ENCODE measurements around the gene PDCD5.
"Not testable (repeated sequence)": the region's sequence is repeated elsewhere in the genome, so short reads cannot be mapped to it uniquely, and the experiment has no call there.

Gene PDCD5

DNA sequence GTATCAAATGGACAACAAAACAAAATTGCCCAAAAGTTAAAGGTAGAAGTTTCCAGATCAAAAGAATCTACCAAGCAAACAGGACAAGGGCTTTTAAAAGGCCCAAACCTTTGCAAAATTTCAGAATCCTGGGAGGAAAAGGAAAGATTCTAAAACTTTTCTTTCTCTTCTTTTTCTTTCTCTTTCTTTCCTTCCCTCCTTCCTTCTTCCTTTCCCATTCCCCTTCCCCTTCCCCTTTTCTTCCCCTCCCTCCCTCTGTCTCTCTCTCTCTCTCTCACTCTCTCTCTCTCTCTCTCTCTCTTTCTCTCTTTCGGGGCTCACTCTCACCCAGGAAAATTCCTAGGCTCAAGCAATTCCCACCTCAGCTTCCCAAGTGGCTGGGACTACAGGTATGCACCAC is 4.2 kb upstream of the PDCD5 start:
- DNase-seq (ENCODE audit: low read depth in 2 of 2) = no peak

DNA sequence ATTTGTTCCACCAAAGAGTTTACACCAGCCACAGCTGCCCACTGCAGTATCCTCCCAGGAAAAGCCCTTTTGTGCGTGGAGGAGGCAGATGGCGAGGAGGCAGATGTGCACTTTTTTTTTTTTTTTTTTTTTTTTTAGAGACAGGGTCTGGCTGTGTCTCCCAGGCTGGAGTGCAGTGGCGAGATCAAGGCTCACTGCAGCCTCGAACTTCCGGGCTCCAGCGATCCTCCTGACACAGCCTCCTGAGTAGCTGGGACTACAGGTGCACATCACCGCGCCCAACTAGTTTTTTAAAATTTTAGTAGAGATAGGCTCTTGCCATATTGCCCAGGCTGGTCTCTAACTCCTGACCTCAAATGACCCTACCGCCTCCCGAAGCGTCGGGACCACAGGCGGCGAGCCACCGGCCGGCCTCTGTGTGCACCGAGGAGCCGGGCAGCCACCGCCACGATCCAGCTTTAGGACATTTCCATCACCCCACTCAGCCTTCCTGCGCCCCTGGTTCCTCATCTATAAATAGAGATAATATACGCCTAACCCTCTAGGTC is 563 bp upstream of the PDCD5 start:
- DNase-seq (ENCODE audit: low read depth in 2 of 2) = no peak

DNA sequence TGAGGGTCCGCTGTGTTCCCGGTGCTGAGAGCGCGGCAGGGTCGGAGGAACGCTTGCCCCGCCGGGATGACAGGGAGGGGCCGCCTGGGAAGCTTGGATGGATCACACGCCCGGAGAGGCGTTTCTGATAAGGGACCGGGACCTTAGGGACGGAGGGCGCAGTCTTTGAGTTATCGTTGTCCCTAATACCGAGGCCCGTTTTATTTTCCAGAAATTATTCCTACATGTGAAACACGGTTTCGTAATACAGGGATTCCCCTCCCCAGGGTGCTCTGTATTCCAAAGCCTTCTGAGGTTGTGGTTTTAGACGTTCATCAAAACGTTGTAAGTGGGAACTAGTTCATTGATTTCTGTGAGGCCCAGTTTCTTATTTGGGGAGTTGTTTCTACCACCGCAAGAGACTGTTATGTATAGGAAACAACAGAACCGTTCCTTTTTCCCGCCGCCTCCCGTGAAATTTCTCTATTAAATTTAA is 752 bp downstream of the PDCD5 start:
- DNase-seq (ENCODE audit: low read depth in 2 of 2) = no peak

DNA sequence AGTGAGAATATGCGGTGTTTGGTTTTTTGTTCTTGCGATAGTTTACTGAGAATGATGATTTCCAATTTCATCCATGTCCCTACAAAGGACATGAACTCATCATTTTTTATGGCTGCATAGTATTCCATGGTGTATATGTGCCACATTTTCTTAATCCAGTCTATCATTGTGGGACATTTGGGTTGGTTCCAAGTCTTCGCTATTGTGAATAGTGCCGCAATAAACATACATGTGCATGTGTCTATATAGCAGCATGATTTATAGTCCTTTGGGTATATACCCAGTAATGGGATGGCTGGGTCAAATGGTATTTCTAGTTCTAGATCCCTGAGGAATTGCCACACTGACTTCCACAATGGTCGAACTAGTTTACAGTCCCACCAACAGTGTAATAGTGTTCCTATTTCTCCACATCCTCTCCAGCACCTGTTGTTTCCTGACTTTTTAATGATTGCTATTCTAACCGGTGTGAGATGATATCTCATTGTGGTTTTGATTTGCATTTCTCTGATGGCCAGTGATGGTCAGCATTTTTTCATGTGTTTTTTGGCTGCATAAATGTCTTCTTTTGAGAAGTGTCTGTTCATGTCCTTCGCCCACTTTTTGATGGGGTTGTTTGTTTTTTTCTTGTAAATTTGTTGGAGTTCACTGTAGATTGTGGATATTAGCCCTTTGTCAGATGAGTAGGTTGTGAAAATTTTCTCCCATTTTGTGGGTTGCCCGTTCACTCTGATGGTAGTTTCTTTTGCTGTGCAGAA is 6.9 kb downstream of the PDCD5 start:
- DNase-seq (ENCODE audit: low read depth in 2 of 2) = not testable (repeated sequence)

DNA sequence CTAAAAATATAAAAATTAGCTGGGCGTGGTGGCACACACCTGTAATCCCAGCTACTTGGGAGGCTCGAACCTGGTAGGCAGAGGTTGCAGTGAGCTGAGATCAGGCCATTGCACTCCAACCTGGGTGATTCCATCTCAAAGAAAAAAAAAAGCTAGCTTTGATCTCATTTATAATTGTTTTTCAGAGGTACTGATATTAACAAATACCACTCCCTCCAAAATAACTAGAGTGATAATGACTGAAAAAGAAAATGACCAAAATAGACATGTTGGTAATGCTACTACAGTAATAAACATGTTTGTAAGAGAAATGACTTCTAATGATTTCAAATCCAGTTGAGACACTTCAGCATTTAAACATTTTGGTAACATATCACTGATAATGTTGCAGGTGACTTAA is 13.0 kb downstream of the PDCD5 start:
- no peak for DNase-seq (ENCODE audit: low read depth in 2 of 2)

DNA sequence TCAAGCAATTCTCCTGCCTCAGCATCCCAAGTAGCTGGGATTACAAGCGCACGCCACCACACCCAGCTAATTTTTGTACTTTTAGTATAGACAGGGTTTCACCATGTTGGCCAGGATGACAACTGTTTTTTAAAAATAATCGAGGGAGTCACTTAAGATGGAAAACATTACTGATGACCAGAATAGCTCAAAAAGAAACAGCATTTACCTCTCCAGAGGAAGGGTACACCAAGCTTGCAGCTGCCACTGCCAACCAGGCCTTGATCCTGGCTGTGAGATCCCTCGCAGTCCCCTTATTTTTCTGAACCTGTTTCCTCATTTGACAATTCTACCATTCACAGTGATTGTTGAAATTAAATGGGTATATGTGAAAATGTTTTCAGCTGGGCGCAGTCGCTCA is 14.5 kb downstream of the PDCD5 start:
- no peak for DNase-seq (ENCODE audit: low read depth in 2 of 2)

DNA sequence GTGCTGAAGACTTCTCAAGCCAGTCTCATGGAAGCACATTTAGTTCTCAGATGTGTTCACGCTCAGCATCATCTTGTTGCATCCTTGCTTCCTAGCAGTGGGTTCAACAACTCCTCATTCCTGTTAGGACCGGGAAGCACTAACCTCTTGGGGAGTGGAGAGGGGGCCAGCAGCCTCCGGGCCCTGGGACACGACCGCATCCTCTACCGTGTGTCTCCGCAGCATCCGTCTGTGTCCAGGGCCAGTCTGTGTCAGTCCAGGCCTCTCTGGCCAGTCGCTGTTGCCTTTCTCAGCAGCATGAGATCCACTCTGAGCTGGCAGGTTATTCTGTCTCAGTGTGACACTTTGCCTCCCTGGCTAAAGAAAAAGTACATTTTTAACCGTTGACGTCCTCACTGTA is 17.0 kb downstream of the PDCD5 start:
- no peak for DNase-seq (ENCODE audit: low read depth in 2 of 2)

DNA sequence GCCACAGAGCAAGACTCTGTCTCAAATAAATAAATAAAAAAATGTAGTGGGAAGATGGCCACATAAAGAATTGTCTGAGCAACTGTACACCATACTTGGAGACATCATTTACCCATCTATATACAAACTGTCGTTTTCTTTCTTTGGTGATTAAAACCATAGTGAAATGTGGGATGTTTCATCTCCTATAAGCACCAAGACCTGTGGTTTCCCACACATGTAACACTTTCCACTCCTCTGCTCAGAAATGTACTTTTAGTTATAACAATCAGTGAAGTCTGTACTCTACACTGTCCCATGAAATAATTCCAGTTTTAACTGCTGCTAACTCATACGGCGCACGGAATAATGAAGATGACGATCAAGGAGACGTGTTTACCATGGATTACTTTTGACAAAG is 18.3 kb downstream of the PDCD5 start:
- no peak for DNase-seq (ENCODE audit: low read depth in 2 of 2)

DNA sequence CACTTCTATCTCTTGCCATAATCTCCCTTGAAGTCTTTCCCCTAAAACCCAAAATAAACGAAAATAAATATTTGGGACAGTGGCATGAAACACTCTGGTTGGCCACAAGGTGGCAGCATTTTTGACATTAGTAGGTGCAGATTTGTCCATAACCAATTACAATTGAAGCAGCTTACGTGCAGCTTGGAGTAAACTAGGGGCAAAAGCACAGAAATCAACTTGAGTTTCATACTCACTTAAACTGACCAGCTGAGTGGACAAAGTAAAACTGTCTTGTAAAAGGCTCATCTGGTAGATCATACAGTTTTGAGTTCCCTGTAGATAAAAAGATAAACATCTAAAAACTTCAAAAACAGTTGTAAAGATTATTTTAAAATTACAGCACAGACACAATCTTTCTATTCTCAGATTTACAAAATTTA is 18.8 kb downstream of the PDCD5 start:
- peak; percentile 10 to 12 for DNase-seq (ENCODE audit: low read depth in 2 of 2)

DNA sequence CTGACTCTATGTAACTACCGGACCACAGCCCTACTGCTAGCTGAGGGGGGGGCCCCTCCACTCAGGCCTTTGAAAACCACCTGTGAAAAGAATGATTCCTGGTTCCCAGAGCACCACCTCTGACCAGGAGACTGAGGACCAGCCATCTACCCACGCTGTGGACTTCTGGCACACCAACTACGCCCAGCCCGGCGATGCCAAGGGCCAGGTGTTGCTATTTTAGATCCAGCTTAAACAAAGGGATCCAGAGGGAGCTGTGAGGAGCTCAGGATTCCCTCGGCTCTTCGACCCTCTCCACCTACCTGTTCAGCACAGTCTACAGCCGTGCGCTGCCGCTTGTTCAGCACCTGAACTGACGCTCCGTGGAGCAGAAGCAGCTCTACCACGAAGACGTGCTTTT is 23.0 kb downstream of the PDCD5 start:
- no peak for DNase-seq (ENCODE audit: low read depth in 2 of 2)

DNA sequence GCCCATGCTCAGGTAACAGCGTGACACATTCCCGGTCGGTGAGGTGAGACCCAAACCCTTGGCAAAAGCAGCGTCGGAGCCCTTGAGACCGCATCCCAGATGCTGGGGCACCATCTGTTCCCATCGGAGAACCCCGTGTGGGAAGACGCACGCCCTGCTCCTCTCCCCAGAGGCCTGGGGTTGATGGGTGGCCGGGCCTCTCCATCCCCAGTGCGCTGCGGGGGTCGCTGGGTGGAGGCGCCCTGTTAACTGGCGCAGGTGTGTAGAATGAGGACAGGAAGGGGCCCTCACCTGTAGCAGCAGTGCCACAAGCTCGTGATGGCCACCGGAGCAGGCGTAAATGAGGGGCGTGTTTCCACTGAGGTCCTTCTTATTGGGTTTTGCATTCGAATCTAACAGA is 24.6 kb downstream of the PDCD5 start:
- no peak for DNase-seq (ENCODE audit: low read depth in 2 of 2)

DNA sequence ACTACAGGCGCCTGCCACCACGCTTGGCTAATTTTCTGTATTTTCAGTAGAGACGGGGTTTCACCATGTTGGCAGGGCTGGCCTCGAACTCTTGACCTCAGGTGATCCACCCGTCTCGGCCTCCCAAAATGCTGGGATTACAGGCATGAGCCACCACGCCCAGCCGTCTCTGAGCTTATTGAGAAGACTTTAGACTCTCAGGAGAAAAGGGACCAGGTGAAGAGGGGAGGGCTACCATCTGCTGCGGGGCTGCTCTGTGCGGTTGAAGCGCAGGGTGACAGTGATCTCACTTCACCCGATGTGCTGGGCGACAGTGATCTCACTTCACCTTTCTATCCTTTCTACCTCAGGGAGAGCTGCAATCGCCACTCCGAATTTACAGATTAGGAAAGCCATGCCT is 25.3 kb downstream of the PDCD5 start:
- DNase-seq (ENCODE audit: low read depth in 2 of 2) = no peak

DNA sequence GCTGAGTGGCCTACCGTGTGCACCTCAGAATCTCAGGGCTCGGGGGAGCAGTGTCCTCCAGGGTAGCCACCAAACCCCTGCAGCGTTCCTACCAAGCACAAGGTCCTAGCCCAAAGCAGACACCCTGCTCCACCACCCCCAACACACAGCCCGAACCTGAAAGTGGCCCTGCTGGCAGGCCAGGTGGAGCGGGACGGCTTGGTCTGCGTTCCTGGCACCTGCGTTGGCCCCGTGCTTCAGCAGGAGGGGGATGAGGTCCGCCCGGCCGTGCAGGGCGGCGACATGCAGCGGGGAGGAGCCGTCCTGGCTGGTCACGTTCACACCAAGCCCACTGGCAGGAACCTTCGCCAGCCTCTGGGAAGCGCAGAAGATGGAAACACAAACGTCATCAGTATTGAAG is 26.5 kb downstream of the PDCD5 start:
- no peak for DNase-seq (ENCODE audit: low read depth in 2 of 2)

DNA sequence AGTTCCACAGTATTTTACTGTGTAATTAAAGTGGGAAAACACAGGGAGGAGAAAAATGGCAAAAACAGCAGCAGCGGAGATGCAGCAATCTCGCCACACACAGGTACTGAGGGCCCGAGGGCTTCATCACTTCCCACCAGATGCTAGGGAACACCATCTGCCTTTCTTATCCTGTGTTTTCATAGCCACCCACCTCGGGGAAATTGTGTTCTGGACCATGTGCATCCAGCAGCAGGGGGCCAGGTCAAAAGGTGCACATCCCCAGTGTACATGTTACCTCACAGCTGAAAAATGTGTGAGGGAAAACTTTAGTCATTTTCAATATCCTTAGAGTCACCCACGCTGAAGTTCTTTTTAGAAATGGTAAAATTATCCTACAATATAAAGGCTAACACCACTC is 30.2 kb downstream of the PDCD5 start:
- no peak for DNase-seq (ENCODE audit: low read depth in 2 of 2)

DNA sequence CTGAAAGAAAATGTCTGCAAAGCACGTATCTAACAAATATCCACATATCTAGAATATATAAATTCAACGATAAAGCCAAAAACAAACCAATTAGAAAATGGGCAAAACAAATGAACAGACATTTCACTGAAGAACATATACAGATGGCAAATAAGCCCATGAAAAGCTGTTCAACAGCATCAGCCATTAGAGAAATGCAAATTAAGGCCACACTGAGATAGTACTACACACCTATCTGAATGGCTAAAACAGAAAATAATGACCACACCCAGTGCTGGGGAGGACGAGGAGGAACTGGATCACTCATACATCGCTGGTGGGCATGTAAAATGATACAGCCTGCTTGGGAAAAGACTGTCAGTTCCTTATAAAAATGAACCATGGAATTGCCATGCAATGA is 32.0 kb downstream of the PDCD5 start:
- DNase-seq (ENCODE audit: low read depth in 2 of 2) = no peak

DNA sequence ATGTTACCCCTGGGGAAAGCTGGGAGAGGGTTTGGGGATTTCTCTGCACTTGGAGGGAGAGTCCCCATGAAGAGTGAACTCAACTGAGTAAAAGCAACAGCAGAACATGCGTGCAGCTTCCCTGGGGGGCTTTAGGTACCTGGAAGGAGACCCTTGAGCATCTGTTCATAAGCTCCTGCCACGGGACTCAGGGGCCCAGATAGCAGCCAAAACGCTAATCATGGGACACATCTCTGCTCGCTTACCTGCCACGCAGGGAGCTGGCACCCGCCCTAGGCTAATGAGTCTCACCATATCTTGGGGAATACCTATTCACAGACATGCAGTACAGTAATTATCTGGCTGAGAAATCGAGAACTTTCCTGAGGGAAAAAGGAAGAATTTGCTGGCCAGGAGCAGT is 33.9 kb downstream of the PDCD5 start:
- DNase-seq (ENCODE audit: low read depth in 2 of 2) = no peak

DNA sequence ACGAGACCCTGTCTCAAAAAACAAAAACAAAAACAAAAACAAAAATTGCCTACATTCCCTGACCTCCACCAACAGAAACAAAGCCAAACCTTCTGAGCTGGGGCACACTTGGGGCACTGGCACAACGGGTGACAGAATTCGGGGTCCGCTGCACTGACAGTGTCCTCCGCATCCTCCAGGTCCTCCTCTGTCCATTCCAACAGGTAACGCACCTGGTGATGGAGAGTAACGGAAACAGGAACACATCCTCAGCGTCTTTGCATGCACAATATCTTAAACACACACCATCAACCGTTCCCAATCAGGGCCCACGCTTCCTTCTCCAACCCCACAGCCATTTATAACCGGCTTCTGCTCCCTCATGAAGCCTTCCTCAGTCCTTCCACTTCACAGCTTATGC is 34.6 kb downstream of the PDCD5 start:
- DNase-seq (ENCODE audit: low read depth in 2 of 2) = no peak

DNA sequence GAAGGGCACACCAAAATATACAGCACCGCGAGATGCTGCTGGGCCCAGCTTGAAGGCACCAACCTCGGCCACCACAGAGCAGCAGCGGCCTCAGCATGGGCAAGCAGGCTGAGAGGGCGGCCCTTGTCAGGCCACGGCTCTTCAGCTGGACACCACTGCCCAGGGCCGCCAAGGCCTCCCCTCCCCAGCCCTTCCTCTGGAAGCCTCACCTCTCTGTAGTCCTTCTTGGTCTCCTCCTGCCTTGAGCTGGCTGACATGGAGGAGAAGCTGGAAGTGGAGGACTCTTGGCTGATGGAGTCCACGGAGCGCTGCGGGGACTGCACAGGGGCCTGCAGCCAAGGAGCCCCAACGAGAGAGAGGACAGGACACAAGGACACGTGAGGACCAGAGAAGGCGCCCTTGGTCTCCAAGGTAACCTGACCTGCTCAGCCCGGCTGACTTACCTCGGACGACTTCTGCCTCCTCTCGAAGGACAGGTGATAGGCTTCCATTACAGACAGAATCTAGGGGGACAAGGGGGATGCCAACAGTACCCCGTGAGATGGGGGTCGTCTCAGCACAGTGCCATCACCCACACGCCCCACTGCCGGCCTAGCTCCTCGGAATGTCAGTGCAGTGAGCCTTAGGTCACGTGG is 38.2 kb downstream of the PDCD5 start:
- DNase-seq (ENCODE audit: low read depth in 2 of 2) = no peak

DNA sequence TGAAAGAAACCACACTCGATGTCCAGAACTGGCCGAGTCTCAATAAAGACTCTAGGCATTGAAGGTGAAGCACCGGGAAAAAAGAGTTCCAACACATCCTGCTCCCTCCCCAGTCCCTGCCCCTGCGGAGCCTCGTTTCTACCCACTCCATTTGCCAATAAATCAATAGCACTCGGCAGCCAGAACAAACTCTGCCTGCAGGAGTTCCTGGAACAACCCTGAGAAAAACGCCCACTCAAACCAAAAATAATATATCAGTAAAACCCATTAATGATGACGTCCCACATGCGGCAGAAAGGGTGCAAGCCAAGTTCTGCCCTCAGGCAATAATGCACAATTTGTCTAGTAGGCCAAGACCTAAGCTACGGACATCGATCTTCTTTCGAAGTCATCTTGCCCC is 41.0 kb downstream of the PDCD5 start:
- no peak for DNase-seq (ENCODE audit: low read depth in 2 of 2)

DNA sequence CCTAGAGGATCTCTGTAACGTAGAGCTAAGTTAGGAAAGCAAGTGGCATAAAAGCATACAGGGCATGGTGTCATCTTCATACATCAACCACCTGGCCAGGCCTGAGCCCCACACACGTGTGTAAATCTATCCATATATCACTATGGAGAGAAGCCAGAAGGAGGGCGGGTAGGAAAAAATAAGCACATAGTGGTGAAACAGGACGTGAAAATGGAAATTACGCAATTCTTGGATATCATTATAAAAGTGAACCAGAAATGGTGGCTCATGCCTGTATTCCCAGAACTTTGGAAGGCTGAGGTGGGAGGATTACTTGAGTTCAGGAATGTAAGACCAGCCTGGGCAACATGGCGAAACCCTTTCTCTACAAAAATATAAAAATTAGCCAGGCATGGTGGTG is 43.4 kb downstream of the PDCD5 start:
- no peak for DNase-seq (ENCODE audit: low read depth in 2 of 2)

DNA sequence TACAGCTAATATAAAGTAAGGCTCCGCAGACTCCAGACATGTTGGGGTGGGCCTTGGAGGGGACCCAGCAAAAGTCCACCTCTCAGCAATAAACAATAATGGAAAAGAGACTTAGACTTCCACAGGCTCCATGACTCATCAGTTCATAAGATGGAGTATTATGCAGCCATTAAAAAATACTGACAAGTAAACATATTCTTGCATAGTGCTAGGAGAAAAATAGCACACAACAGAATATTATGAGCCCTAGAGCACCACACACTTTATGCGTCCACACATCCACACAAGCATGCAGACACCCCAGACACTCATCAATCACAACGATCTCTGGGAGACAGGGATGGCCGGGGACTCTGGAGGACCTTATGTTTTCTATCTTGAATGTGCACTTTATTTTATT is 46.0 kb downstream of the PDCD5 start:
- no peak for DNase-seq (ENCODE audit: low read depth in 2 of 2)

DNA sequence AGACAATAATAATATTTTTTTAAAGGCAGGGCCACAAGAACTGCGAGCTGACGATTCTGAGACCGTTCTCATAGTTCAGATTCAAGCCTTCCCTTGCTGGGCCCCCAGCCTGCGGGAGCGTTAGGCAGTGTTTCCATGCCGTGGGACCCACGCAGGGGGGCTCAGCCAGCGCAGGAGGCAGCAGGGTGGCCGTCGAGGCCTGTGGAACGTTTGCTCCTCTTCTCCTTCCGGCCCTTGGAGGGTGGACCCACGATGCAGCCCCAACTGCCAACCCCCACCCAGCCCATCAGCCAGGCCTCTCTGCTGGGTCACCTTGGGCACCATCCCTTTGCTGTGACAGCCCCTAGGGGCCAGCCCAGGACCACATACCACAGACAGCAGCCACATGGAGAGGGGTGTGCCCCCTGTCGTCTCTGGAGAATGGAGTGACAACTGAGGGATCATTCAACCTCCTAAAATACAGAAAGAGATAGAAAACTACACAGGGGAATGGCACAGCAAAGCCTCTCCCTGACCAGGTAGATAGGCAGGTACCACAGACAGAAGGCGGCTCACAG is 46.8 kb downstream of the PDCD5 start:
- no peak for DNase-seq (ENCODE audit: low read depth in 2 of 2)

DNA sequence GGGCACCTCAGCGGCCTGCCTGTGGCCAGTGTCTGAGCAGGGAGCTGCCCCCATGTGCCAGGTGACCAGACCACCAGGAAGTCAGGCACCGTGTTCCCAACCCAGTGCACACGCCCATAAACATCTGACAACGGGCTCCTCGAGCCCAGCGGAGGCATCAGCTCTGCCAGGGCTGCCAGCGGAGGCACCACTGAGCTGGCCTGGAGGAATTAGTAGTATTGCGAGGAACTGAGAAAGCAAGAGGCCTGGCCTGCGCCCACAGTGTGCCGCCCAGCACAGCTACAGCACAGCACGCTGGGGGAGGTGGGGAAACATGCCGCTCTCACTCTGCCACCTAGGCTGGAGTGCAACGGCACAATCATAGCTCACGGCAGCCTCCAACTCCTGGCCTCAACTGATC is 49.3 kb downstream of the PDCD5 start:
- DNase-seq (ENCODE audit: low read depth in 2 of 2) = no peak
